ENCODE results near the gene TBC1D10B. TPM values are rescaled to one million over a fixed set of nuclear protein-coding genes. Genes with fewer than 3 reads are reported as not detected.

The TBC1D10B gene
- polyA plus RNA-seq, 3 donors = 12.2 to 36.0 (median 13.8) TPM

- Histone ChIP-seq H4K20me1 (ENCODE audit: insufficient read depth, low read length) (no peaks in the 10 kb centered on the region), H3K4me2 (replicated peaks; ENCODE audit: extremely low read depth, low read length, poor library complexity, severe bottlenecking) (no peak within 1 kb of the TSS), H3K4me3 (replicated peaks in 1 of 3; ENCODE audit: low read depth in 2 of 3, low read length in 3 of 3) (no peak within 1 kb of the TSS), H3K9me3 (replicated peaks in 1 of 2; ENCODE audit: control insufficient read depth in 1 of 2, insufficient read depth in 1 of 2, low read length in 2 of 2) (no peaks in the 10 kb centered on the region), H2AFZ (ENCODE audit: insufficient read depth, low read depth, low read length, poor library complexity, severe bottlenecking) (no peak within 1 kb of the TSS), H3K4me1 (ENCODE audit: control insufficient read depth in 1 of 2, insufficient read depth in 2 of 2, low read length in 2 of 2) (peaks cover 31 to 38% of the 10 kb centered on the region in 2 donors), H3K36me3 (replicated peaks in 1 of 2; ENCODE audit: control insufficient read depth in 1 of 2, insufficient read depth in 2 of 2, low read length in 2 of 2) (no peaks in the 10 kb centered on the region), H3K27ac (ENCODE audit: low read depth in 1 of 2, low read length in 2 of 2) (no peak within 1 kb of the TSS), H3K79me2 (ENCODE audit: insufficient read depth, low read length) (peaks cover 12% of the 10 kb centered on the region), H3K9ac (ENCODE audit: insufficient read depth, low read length, poor library complexity, severe bottlenecking) (no peak within 1 kb of the TSS), H3K27me3 (ENCODE audit: control insufficient read depth in 2 of 2, insufficient read depth in 2 of 2, low read length in 2 of 2) (no peaks in the 10 kb centered on the region)
- 100% methylated on average over 2 of the region's 6 CpGs for WGBS (ENCODE audit: insufficient coverage)
- no peak for TF ChIP-seq CTCF (IDR thresholded peaks at IDR 0.05)
- H3K4me3 Mint-ChIP-seq = no peak within 1 kb of the TSS
- H3K27ac Mint-ChIP-seq = peak within 1 kb of the TSS in 2 of 7 donors; percentile 37 to 50
- H3K36me3 Mint-ChIP-seq = no peaks in the 10 kb centered on the region
- peaks cover 0 to 6% (median 0%) of the 10 kb centered on the region in 3 donors for H3K27me3 Mint-ChIP-seq (ENCODE audit: low read depth in 3 of 3)
- H3K9me3 Mint-ChIP-seq = no peaks in the 10 kb centered on the region
- DNase-seq = no peak
- peaks cover 30% of the 10 kb centered on the region for H3K4me1 Mint-ChIP-seq
- intact Hi-C loops (cut with micrococcal nuclease) = loop anchor here (10.0 kb wide), 2 partner anchors 280 to 340 kb away; partner anchors contain the start of genes FBRS (in 1 of the 2) and PRR14 (in 1 of the 2)
Measured at GRCh38 chr16:30374538-30374937, 4.2 kb upstream of the TBC1D10B start, which contains the start of gene MYL11. Gene MYL11, plus strand, starts transcription at chr16:30374802. Its CDS starts 56 bp downstream, at chr16:30374858.

GRCh38 chr16:30372725-30373124 lies 2.4 kb upstream of the TBC1D10B start:
- H3K36me3 Mint-ChIP-seq = no peaks in the 10 kb centered on the region
- H3K4me1 Mint-ChIP-seq = peaks cover 35% of the 10 kb centered on the region
- no peak overlapping the region for H2AFZ ChIP-seq (ENCODE audit: insufficient read depth, low read depth, low read length, poor library complexity, severe bottlenecking)
- WGBS (ENCODE audit: insufficient coverage) = 100% methylated on average over 3 of the region's 5 CpGs
- H3K27ac ChIP-seq (ENCODE audit: low read depth in 1 of 2, low read length in 2 of 2) = no peak overlapping the region
- peaks cover 0 to 3% (median 0%) of the 10 kb centered on the region in 7 donors for H3K9me3 Mint-ChIP-seq
- H3K4me3 Mint-ChIP-seq = peak overlapping the region in 1 of 2 donors; percentile 31
- TF ChIP-seq CTCF (IDR thresholded peaks at IDR 0.05) = no peak
- intact Hi-C loops (cut with micrococcal nuclease) = loop anchor here (10.0 kb wide), 2 partner anchors 282 to 342 kb away; partner anchors contain the start of genes FBRS (in 1 of the 2) and PRR14 (in 1 of the 2)
- peaks cover 0 to 1% of the 10 kb centered on the region in 2 donors for H3K36me3 ChIP-seq (replicated peaks in 1 of 2; ENCODE audit: control insufficient read depth in 1 of 2, insufficient read depth in 2 of 2, low read length in 2 of 2)
- peaks cover 0 to 6% (median 0%) of the 10 kb centered on the region in 3 donors for H3K27me3 Mint-ChIP-seq (ENCODE audit: low read depth in 3 of 3)
- DNase-seq = no peak
- no peaks in the 10 kb centered on the region for H3K9me3 ChIP-seq (replicated peaks in 1 of 2; ENCODE audit: control insufficient read depth in 1 of 2, insufficient read depth in 1 of 2, low read length in 2 of 2)
- no peaks in the 10 kb centered on the region for H3K27me3 ChIP-seq (ENCODE audit: control insufficient read depth in 2 of 2, insufficient read depth in 2 of 2, low read length in 2 of 2)
- H4K20me1 ChIP-seq (ENCODE audit: insufficient read depth, low read length) = peaks cover 14% of the 10 kb centered on the region
- H3K4me1 ChIP-seq (ENCODE audit: control insufficient read depth in 1 of 2, insufficient read depth in 2 of 2, low read length in 2 of 2) = peaks cover 29 to 39% of the 10 kb centered on the region in 2 donors
- no peak overlapping the region for H3K4me2 ChIP-seq (replicated peaks; ENCODE audit: extremely low read depth, low read length, poor library complexity, severe bottlenecking)
- peak overlapping the region in 3 of 7 donors; percentile 9 to 43 (median 28) for H3K27ac Mint-ChIP-seq
- H3K4me3 ChIP-seq (replicated peaks in 1 of 3; ENCODE audit: low read depth in 2 of 3, low read length in 3 of 3) = no peak overlapping the region
- peaks cover 24% of the 10 kb centered on the region for H3K79me2 ChIP-seq (ENCODE audit: insufficient read depth, low read length)
- H3K9ac ChIP-seq (ENCODE audit: insufficient read depth, low read length, poor library complexity, severe bottlenecking) = no peak overlapping the region
